IPS-20b (cell line): ENCODE data around the gene BRMS1.
A peak's percentile ranks its signal among the peaks of the same experiment; 100 is the strongest.

Experiments used
- H3K27ac ChIP-seq: one replicate; pipeline ENCODE4 v1.5.1; 2013; ENCODE audit warnings: low read length
- H3K27me3 ChIP-seq: 2 replicates; pipeline ENCODE4 v1.6.1; 2013; ENCODE audit warnings: mild to moderate bottlenecking, low read length, inconsistent platforms; ENCODE audit not compliant: insufficient read depth
- H3K36me3 ChIP-seq: 2 replicates; pipeline ENCODE4 v1.6.1; 2013; ENCODE audit warnings: low read depth, mild to moderate bottlenecking, inconsistent platforms, low read length, moderate library complexity; ENCODE audit not compliant: insufficient read depth
- H3K4me1 ChIP-seq: 2 replicates; pipeline ENCODE4 v1.6.1; 2013; ENCODE audit warnings: mild to moderate bottlenecking, control low read depth, inconsistent platforms, low read length, moderate library complexity; ENCODE audit not compliant: insufficient read depth
- H3K4me3 ChIP-seq: 2 replicates; pipeline ENCODE4 v1.5.1; 2013; ENCODE audit warnings: mild to moderate bottlenecking, low read length, inconsistent platforms
- H3K9ac ChIP-seq: 2 replicates; pipeline ENCODE4 v1.6.1; 2013; ENCODE audit warnings: low read depth, mild to moderate bottlenecking, inconsistent platforms, low read length, moderate library complexity
- H3K9me3 ChIP-seq: 2 replicates; pipeline ENCODE4 v1.6.1; 2013; ENCODE audit warnings: mild to moderate bottlenecking, low read depth, low read length, inconsistent platforms; ENCODE audit not compliant: insufficient read depth

BRMS1 gene

DNA sequence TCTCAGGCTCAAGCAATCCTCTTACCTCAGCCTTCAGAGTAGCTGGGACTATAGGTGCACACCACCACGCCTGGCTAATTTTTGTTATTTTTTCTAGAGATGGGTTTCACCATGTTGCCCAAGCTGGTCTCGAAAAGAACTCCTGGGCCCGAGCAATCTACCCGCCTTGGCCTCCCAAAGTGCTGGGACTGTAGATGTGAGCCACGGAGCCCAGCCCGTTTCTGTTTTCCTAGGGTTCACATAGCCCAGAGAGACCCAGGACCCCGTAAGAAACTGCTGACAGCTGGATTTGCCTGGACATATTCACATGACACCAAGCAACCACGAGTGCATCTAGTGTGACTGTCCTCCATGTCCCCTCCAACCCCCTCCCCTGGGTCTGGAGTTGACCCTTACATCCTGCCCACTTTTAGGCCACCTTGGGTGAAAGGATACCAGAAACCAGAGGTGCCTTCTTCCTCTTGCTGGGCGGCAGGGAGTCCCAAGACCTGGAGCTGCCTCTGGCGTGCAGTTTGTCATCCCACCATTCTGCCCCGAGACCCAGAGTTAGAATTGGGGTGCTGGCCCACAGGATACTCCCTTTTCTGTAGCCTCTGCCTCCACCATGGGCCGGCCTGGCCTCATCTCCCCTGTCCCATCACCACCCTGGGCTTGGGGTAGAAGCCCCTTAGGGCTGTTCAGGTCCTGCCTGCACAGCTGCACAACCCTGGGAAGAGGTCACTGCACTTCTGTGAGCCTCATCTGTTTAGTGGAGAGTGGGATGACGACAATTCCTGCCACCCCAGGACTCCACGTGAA is 5.0 kb downstream of the BRMS1 start:
- Histone ChIP-seq H3K27ac (no peak overlapping the region), H3K4me1 (peaks cover 8% of the 10 kb centered on the region; the same call in 1 of the 2 replicates), H3K9ac (no peak overlapping the region), H3K27me3 (peaks cover 12% of the 10 kb centered on the region), H3K4me3 (no peak overlapping the region), H3K9me3 (no peaks in the 10 kb centered on the region), H3K36me3 (peaks cover 32% of the 10 kb centered on the region)

DNA sequence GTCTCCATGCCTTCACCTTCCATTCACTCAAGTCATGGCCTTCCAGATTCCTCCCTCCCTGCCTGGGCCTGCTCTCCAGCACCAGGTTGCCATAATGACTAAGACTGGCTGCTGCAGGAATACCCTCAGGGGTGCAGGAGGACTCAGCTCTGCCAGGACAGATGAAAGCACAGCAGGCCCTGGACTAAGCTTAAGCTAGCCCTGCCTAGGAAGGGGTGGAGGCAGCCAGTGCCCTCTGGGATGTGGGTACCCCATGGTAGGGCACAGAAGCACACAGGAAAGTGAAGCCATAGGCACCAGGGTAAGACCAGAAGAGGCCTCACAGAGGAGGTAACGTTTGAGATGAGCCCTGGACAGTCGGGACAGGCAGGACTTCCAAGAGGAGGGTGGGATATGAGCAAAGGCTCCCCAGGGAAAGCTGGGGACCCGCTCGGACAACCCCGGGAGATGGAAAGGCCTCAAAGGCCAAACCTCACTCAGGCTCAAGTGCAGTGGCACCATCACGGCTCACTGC is 5.7 kb downstream of the BRMS1 start:
- H3K9ac ChIP-seq, result no peak overlapping the region
- H3K36me3 ChIP-seq, result peaks cover 32% of the 10 kb centered on the region
- H3K4me1 ChIP-seq, result peaks cover 6% of the 10 kb centered on the region; the same call in 1 of the 2 replicates
- H3K27ac ChIP-seq, result no peak overlapping the region
- peaks cover 12% of the 10 kb centered on the region for H3K27me3 ChIP-seq
- no peak overlapping the region for H3K4me3 ChIP-seq
- H3K9me3 ChIP-seq, result no peaks in the 10 kb centered on the region

GRCh38 chr11:66338276-66339161 is 6.4 kb downstream of the BRMS1 start:
- Histone ChIP-seq H3K27me3 (peaks cover 12% of the 10 kb centered on the region), H3K4me1 (peaks cover 3% of the 10 kb centered on the region; the same call in 1 of the 2 replicates), H3K4me3 (no peak overlapping the region), H3K9me3 (no peaks in the 10 kb centered on the region), H3K9ac (no peak overlapping the region), H3K36me3 (peaks cover 32% of the 10 kb centered on the region), H3K27ac (no peak overlapping the region)

DNA sequence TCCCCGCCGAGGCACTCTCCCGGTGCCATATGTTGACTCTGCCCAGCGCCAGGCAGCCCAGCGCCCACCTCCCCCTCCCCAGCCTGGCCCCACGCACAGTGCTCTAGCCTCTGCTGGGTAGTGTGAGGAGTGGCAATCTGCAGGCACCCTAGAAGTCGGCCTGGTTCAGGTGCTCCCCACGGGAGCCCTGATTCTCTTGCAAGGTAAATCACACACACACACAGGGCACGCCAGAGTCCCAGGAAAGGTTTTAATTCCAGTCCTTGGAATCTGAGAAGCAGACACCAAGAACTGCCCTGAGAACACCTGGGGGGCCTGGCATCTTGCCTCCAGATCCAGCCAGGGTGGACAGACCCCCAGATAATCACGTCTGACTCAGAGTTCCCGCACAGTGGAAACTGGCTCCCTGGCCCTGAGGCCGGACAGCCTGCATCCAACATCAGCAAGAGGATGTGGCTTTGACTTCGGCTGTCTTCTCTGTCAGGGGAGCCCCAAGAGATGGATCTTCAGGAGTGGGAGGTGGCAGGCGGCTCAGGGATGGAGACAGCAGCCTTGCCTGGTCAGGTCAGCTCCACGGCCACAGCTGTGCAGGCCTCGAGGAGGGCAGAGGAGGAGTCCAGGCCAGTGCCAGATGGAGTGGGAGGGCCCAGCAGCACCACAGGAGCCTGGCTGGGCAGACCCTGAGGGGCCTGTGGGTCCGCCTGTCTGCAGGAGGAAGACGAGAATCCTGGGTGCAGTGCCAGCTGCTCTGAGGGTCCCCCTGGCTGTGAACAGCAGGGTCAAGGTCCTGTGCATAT is 7.6 kb downstream of the BRMS1 start:
- peaks cover 3% of the 10 kb centered on the region; the same call in 1 of the 2 replicates for H3K4me1 ChIP-seq
- peaks cover 32% of the 10 kb centered on the region for H3K36me3 ChIP-seq
- no peak overlapping the region for H3K27ac ChIP-seq
- H3K9ac ChIP-seq, result no peak overlapping the region
- H3K27me3 ChIP-seq, result peaks cover 12% of the 10 kb centered on the region
- no peak overlapping the region for H3K4me3 ChIP-seq
- H3K9me3 ChIP-seq, result no peaks in the 10 kb centered on the region

DNA sequence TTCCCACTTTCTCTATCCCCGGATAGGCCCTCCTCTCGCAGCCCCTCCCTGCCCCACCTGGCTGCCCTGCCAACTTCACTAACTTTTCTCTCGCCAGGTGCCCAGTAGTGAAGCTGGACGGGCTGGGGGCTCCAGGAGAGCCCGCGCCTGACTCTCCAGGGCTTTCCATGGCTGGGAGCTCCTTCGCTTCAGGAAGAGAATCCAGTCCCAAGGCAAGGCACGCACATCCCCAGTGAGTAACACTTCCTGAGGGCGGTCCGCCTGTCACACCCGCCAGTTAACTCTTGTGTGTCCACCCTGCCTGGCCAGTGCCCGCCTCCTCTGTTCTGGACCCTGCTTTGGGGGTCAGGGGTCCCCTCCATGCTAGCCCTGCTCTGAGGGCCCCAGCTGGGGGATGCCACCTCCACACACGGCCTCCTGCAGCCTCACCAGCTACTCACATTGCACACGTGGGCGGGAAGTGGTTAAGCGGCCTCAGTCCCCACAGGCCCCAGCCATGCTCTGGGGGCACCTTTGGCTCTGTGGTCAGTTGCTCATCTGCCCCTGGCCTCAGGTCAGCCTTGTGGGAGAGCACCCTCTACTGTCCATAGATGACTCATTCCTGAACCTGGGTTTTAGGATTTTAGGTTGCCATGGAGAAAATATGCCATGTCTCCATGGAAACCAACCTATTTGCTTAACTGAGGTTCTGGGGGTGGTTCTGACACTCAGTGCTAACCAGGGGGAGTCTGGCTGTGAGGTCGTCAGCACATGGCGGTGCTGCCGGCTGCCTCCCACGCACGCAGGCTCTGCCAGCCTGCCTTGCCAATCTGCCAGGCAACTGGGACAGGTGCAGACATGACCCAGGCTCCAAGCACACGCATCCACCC is 8.4 kb downstream of the BRMS1 start, which contains the start of gene RIN1:
TSS of gene RIN1 (minus strand) at position 201 of the 869 bp plus-strand sequence. CDS start at position 169, 32 bp downstream.
- H3K9ac ChIP-seq, result no peak within 1 kb of the TSS; the same call in 1 of the 2 replicates
- peaks cover 24% of the 10 kb centered on the region for H3K36me3 ChIP-seq
- no peak within 1 kb of the TSS for H3K27ac ChIP-seq
- H3K27me3 ChIP-seq, result peaks cover 12% of the 10 kb centered on the region
- H3K4me1 ChIP-seq, result peaks cover 3% of the 10 kb centered on the region; the same call in 1 of the 2 replicates
- H3K4me3 ChIP-seq, result peak within 1 kb of the TSS; percentile 67
- no peaks in the 10 kb centered on the region for H3K9me3 ChIP-seq

- Histone ChIP-seq H3K27ac (no peak overlapping the region), H3K36me3 (peaks cover 16% of the 10 kb centered on the region), H3K27me3 (peaks cover 12% of the 10 kb centered on the region), H3K9ac (no peak overlapping the region; the same call in 1 of the 2 replicates), H3K9me3 (no peaks in the 10 kb centered on the region), H3K4me3 (peak overlapping the region; percentile 67), H3K4me1 (peaks cover 3% of the 10 kb centered on the region; the same call in 1 of the 2 replicates)
Measured at GRCh38 chr11:66335531-66336233, 9.2 kb downstream of the BRMS1 start.

- Histone ChIP-seq H3K27me3 (peaks cover 12% of the 10 kb centered on the region), H3K36me3 (peaks cover 7% of the 10 kb centered on the region), H3K27ac (no peak overlapping the region)
Measured at GRCh38 chr11:66334605-66335442, 10.1 kb downstream of the BRMS1 start.

GRCh38 chr11:66333896-66334604 is 10.9 kb downstream of the BRMS1 start:
- H3K4me3 ChIP-seq, result no peak overlapping the region
- H3K9ac ChIP-seq, result no peak overlapping the region
- peaks cover 12% of the 10 kb centered on the region for H3K27me3 ChIP-seq
- H3K4me1 ChIP-seq, result peaks cover 3% of the 10 kb centered on the region; the same call in 1 of the 2 replicates
- H3K36me3 ChIP-seq, result no peaks in the 10 kb centered on the region
- no peaks in the 10 kb centered on the region for H3K9me3 ChIP-seq
- no peak overlapping the region for H3K27ac ChIP-seq

More at GRCh38 chr11:66334605-66335442, 10.1 kb downstream of the BRMS1 start:
- no peak overlapping the region; the same call in 1 of the 2 replicates for H3K4me3 ChIP-seq
- no peaks in the 10 kb centered on the region for H3K9me3 ChIP-seq
- no peak overlapping the region for H3K9ac ChIP-seq
- peaks cover 3% of the 10 kb centered on the region; the same call in 1 of the 2 replicates for H3K4me1 ChIP-seq
